Heart left ventricle (tissue), 13 donors: ENCODE data around the gene PTPRN2.

Source experiments
- POLR2A ChIP-seq, 2 donors: fragments of 450-650 bp; IDR thresholded peaks; one replicate each; pipeline ENCODE4 v1.6.1; 2017; ENCODE audit warnings: antibody characterized with exemption in 2 of 2, mild to moderate bottlenecking in 2 of 2, moderate library complexity in 2 of 2
- TF ChIP-seq, protein P1 (sequence below), 12 donors: fragments of 200-600 bp; sonication (generic) in 4 of 12; IDR thresholded peaks; one replicate each; pipeline versions ENCODE4 v1.5.0 to v1.8.0; 2018 to 2022; ENCODE audit warnings: antibody characterized with exemption in 12 of 12, mild to moderate bottlenecking in 5 of 12
- donor health status: ischemic (EF 13 %, LVEDD 7.1; RV severe dilation, severe dysfunction).
- donor health status: DM: no; HTN: yes; CAD: no.
- donor health status: DM: no; HTN: no; CAD: no.
- donor health status: ischemic (EF 25% LVEDD 6.9; RV normal size, moderate dysfunction).
- donor health status: ischemic (EF 25% LVEDD 5.7; RV mildly dilated, moderate dysfunction).
- donor health status: ischemic (EF 35%, LVEDD 5.7; RV mildly dilated, moderate dysfunction).
- donor health status: nonischemic (EF 11% LVEDD 7.7; RV severe dilation, severe dysfunction).
- donor health status: DM: yes; HTN: yes; CAD: no.
- donor health status: PGD.
- donor health status: ischemic (EF 29% LVEDD 5.4; RV normal size, mild dysfunction).
- donor health status: nonischemic (EF 23%, LVEDD 6.1; RV moderate dilation, normal function).

DNA sequence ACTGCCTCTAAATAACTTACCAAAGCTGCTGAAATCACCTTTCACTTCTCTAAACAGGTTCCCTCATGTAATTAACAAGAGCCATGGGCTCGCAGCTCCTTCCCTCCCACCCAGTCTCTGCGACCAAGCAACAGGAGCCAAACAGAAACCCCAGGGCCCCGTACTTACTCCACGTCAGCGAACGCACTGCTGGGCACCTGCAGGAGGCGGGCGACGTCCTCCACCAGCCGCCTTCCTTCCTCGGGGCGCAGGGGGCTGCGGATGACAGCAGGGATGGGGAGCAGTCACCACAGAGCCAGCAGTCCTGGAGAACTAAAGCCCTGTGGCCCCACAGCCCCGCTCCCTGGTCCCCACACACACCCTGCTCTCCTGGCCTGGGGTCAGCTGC, 477.0 kb downstream of the PTPRN2 start:
- TF ChIP-seq, protein P1, sequence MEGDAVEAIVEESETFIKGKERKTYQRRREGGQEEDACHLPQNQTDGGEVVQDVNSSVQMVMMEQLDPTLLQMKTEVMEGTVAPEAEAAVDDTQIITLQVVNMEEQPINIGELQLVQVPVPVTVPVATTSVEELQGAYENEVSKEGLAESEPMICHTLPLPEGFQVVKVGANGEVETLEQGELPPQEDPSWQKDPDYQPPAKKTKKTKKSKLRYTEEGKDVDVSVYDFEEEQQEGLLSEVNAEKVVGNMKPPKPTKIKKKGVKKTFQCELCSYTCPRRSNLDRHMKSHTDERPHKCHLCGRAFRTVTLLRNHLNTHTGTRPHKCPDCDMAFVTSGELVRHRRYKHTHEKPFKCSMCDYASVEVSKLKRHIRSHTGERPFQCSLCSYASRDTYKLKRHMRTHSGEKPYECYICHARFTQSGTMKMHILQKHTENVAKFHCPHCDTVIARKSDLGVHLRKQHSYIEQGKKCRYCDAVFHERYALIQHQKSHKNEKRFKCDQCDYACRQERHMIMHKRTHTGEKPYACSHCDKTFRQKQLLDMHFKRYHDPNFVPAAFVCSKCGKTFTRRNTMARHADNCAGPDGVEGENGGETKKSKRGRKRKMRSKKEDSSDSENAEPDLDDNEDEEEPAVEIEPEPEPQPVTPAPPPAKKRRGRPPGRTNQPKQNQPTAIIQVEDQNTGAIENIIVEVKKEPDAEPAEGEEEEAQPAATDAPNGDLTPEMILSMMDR (IDR thresholded peaks at IDR 0.05), result no peak
- no peak for TF ChIP-seq POLR2A (IDR thresholded peaks at IDR 0.05)
